ENCODE data around the gene GFM1.
A peak's percentile ranks its signal among the peaks of the same experiment; 100 is the strongest.
"Not testable (repeated sequence)": the region's sequence is repeated elsewhere in the genome, so short reads cannot be mapped to it uniquely, and the experiment has no call there.

Gene GFM1

DNA sequence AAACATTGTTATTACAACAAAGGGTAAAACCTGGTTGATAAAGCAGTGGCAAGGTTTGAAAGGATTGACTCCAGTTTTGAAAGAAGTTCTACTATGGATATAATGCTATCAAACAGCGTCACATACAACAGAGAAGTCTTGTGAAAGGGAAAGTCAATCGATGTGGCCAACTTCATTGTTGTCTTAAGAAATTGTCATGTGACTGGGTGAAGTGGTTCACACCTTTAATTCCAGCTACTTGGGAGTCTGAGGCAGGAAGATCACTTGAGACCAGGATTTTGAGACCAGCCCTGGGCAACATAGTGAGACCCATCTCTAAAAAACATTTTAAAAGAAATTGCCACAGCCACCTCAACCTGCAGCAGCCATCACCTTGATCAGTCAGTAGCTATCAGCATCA, 34.4 kb downstream of the GFM1 start:
- no peak for DNase-seq (ENCODE audit: low spot score)

DNA sequence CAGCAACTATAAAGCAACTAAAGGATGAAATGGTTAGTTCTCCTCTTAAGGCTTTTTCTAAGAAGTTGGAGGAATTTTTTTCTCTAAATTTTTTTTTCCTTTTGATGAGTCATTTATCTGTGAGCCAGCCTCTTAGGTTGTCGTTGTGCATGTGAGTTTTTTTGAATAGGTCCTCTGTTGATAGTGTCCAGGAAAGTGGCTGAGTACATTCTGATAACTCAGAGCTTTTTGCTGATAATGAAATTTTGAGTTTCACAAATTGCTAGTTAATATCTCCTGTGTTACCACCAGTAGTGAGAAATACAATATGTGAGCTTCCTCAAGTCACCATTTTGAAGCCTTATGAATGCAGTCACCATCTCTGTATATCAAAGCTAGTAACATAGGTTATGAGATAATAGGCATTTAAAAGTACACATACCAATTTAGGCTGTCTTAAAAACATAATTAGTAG, 35.2 kb downstream of the GFM1 start:
- DNase-seq (ENCODE audit: low spot score): no peak

DNA sequence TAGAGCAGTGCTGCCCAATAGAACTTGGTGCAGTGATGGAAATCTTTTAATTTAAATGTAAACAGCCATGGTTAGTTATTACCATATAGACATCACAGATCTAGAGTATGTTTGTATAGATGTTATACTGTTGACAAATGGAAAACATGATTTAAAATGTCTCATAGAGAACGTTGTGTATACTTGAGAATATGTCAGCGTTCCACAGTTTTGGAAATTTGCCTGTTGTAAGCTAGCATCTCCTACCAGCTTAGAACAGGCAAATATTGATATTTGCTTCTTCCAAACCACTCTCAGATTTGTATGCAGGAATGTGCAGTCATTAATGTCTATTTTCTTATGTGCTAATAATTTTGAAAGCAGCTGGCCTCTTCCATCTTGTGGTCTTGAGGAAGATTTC, 36.5 kb downstream of the GFM1 start:
- no peak for DNase-seq (ENCODE audit: low spot score)

DNA sequence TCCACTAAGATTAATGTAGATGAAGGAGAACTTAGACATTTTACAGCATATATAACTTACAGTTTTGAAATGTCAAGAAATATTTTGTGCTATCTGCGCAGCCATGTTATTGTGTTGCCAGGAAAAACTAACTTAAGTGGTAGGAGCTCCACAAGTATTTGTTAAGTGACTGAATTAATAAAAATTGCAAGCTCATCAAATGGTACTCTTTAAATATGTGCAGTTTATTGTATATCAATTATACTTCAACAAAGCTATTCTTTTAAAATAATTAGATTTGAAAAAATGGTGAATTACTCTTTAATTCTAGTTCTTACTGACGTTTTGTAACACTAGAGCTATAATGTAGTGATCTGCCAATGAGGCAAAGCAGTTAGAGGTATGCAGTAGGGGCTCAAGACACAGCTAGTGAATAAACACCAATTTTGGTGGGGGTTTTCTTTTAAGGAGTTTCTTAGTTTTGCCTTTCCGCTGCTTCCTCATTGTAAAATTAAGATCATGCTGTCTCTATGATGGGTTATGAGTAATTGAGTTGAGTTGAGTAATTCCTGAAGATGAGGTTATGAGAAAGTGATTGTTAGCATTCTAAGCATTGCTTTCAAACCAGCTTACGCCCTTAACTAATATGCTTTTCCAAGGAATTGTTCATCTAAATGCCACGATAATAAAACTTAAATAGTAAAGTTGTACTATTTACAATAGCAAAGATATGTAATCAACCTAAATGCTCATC, 39.1 kb downstream of the GFM1 start:
- DNase-seq (ENCODE audit: low spot score): no peak

DNA sequence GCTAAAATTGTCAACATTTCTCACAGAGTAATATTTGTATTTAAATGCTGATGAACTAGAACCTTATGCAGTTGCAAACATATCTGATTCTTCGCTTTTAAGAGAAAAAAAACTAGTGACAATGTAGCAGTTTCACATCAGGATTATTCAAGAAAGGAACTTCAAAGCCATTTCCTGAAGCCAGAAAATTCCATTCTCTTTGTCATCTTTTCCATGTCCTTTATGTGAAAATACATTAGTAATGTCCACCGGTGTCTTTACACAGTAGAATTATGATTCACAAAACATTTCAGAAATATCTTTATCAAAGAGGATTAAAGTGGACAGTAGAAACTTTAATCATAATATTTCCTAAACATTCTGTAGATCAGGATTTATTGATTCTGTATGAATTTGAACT, 40.8 kb downstream of the GFM1 start:
- no peak for DNase-seq (ENCODE audit: low spot score)

DNA sequence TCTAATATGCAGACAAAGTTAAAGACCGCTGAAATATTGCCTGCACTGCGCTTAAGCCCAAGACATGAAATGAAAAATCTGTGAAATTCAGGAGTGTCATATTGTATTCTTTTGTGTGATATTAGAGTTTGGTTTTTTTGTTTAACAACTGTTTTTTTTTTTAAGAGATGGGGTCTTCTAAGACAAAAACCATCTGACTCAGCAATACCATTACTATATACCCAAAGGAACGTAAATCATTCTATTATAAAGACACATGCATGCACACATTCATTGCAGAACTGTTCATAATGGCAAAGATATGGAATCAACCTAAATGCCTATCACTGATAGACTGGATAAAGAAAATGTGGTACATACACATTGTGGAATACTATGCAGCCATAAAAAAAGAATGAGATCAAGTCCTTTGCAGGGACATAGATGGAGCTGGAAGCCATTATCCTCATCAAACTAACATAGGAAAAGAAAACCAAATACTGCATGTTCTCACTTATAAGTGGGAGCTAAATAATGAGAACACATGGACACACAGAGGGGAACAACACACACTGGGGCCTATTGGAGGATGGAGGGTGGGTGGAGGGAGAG, 49.6 kb downstream of the GFM1 start:
- DNase-seq (ENCODE audit: low spot score): not testable (repeated sequence)

DNA sequence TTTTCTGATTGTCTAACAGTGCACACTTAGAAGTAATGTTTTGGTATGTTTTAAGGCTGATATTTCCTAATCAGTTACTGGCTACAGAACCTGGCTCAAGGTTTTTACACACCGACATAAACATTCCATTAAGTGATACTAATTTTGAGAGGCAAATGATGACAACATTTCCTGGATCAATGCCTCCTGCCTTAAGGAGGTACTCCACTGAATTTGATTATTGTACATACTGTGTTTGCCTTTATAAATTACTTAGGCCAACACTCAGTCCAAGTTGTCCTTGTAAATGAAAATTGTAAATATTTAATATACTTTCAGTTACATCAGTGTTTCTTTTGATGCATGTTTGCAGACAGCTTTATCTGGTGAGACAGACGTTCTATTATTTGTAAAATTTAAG, 52.3 kb downstream of the GFM1 start:
- no peak for DNase-seq (ENCODE audit: low spot score)

DNA sequence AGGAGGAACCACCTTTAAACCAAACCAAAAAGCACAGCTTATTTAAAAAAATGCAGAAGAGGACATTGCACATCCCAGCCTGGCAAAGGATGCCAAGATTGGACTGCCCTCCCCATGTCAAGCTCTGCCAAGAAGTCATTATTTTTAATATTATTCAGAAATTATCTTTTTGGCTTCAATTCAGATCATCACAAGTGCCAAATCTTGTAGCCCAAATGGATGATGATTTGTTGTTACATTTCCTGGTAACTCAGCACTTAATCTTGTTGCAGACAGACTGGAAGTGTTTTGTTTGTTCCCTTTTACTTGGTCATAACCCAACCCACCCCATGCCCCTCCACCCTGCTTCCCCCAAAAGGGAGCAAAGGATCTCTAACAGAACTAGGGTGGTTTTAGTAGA, 56.2 kb downstream of the GFM1 start:
- no peak for DNase-seq (ENCODE audit: low spot score)

DNA sequence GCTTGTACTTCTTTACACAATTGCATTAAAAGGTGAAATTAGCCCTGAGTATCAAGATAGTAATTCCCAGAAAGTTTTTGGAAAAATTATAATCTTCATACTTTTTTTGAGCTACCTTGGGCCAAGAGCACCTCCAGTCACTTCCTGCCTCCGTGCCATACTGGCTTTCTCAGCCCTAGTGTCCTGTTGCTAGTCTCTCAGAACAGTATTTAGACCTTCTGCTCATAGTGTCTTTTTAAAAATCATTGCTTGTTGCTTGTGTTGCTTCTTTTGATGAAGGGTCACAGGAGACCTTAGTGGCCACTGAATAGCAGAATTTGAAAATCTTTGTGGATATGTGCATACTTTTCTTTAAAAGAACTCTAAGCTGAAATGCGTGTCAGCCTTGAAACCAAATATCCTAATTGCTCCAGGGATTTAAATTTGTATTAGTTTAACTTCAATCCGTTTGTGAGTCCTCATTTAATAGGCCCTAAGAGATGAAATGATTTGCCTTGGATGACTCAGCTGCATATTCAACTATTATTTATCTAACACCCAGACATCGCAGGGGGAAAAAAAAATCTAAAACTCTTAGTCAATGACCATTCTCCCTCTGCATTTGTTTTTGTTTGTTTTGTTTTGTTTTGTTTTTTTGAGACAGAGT, 57.2 kb downstream of the GFM1 start:
- DNase-seq (ENCODE audit: low spot score): no peak

DNA sequence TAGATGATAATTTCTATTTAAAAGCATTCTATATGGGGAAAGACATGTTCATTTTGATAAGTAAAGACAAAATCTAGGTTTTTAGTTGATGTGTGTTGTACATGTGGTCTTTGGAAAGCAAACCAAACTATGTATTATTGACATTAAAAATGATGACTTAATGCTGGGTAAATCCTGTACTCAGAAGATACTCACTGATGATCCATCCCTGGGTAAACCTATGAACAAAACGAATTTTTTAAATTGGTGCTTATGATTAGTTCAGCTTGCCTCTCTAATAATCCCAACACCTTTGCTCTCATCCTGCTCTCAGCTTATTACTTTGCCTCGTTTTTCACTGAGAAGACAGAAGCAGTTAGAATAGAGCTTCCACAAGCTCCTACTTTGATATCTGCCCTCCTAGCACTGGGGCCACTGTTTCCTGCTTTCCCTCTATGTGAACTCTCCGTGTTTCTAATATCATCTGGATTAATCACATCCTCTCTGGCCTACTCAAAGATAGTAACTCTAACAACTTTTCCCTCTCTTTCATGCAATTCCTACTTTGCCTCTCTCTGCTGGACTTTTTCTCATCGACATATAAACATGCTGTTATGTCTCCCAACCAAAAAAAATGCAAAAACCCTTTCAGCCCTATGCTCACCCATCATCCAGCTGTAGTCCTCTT, 58.6 kb downstream of the GFM1 start:
- DNase-seq (ENCODE audit: low spot score): no peak

DNA sequence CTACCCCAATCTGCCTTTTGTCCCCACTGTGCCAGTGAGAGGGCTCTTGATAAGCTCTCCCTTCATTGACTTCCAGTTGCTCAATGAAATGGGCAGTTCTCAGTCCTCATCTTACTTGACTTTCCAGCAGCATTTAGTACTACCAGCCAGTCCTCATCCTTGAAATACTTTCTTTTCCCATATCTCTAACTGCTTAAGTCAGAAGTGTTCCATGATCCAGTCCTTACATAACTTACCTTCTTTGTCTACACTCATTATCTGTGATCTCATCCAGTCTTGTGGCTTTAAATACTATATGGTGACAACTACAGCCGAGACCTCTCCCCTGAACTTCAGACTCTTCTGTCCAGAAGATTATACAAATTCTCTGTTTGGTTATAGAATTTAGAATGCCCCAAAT, 59.2 kb downstream of the GFM1 start:
- no peak for DNase-seq (ENCODE audit: low spot score)

DNA sequence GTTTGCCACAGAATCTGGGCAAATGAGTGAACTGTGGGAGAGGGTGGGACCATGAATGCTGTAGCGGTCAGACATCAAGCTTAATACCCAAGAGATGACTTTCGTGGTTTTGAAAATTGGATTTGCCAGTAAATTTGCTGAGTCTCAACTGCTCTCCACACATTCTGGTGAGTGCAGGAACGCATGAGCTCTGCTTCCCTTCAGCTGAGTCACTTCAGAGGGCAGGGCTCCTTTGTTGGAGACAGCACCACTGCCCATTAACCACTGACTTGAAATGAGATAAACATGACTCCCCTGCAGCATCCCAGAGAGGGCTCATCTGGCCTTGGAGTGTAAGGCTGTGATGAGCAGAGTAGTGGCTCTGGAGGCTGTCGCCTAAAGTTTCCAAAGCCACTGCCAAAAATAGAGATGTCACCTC, 65.3 kb downstream of the GFM1 start:
- DNase-seq (ENCODE audit: low spot score): no peak

DNA sequence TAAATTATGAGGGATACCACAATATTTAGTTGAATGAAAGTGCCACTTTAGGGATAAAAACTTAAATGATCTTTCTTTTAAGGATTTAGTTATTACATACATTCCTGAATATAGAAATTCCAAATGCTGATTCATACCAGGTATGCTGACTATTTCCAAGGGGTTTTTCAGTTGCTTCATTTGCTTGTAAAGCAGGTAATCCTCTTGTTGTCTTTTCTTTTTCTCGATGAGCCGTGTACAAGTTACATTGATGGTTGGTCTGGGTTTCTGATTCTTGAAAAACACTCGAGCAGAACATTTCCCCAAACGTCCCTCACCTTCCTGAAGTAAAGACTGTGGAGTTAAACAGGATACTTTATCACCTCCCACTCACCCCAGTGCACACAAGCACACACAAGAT, 66.3 kb downstream of the GFM1 start:
- DNase-seq (ENCODE audit: low spot score): no peak

DNA sequence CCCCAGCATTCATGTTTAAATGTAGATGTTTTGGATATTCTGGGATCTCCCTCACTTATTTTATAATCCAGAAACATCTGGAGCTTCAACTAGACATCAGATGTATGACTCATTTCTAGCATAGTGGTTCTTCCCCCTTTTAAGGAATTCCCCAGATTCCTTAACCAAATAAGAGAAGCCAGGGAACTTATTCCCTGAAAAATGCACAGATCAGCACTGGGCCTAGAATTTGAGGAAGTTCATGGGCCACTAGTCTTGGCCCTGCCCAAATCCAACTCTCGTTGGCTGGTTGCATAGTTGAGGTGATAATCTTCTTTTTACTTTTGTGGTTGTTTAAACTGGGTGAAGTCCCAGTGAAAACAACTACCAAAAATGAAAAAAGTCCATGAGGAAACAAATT, 67.6 kb downstream of the GFM1 start:
- DNase-seq (ENCODE audit: low spot score): no peak

DNA sequence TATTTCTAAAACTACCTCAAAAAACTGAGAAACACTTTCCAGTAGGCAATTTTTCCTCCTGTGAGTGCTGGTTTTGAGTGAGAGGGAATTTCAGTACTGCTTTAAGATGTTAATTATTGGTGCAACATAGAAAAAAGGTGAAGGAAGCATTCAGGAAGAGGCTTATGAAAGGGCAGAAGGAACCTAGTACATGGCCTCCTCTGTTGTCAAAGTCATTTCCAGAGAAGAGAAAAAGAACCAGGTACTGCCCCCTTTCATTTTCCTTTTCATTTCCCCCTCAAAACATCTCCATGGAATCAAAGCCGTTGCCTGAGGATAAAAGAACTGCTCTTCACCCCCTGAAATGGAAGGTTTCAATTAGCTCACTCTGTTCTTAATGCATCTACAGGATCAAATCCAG, 68.1 kb downstream of the GFM1 start:
- DNase-seq (ENCODE audit: low spot score): no peak

DNA sequence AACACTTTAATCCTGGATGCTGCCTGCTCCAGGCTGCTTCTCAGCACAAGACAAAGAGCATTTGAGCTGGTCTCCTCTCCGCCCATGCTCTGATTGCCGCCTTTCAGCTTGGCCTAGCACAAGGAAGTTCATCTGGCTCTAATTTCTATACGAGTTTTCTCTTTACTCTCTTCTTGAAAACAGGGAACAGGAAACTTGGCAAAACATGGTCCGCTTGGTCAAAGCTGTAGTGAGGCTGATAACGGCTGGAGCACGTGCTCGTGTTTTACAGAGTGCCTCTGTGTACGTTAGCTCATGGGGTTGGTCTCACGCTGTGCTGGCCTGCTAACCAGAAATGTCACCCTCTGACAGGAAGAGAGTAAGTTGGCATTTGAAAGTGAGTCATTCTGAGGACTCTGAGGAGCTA, 68.8 kb downstream of the GFM1 start:
- peak; percentile 33 for DNase-seq (ENCODE audit: low spot score)

DNA sequence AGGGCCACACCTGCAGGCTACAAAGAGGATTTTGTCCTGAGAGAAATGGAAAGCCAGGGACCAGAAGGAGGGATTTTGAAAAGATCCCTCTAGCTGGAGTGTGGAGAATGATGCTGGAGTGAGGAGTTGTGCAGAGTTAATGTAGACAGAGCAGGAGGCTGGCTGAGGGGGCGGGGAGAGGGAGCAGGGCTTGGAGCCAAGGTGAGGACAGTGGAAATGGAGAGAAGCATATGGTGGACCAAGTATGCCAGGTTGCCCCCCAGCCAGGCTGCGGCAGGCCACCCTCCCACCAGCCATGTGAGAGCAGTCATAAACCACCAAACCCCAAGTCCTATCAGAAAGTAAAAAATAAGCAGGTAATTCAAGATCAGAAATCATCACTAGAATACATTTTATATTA, 73.2 kb downstream of the GFM1 start:
- no peak for DNase-seq (ENCODE audit: low spot score)

DNA sequence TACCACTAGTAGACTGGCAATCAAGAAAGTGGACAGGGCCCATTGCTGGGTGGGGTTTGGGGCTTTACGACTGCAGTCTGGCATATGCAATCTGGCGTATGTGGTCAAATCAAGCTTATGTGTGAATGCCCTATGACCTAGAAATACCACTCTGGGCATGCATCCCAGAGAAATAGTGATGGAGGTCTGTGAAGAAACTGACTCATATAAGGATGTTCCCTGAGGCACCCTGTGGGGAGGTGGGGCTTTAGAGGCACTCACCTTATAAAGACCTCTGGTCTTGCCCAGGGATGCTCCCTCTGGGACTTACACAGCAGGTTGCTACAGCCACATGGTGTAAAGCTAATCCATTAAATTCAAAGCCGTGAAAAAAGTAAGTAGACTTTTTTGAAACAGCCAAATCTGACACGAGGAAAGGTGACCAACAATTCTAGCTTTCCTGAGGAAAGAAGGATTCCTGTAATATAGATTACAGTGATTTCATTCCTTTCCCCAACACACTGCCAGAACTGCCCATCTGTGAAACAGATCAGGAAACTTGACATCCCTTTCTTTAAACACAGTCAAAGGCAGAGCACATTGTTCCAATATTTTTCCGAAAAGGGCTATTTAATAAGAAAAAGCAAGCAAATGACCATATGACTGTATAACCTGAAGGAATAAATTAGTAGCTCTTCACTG, 74.3 kb downstream of the GFM1 start:
- no peak for DNase-seq (ENCODE audit: low spot score)

DNA sequence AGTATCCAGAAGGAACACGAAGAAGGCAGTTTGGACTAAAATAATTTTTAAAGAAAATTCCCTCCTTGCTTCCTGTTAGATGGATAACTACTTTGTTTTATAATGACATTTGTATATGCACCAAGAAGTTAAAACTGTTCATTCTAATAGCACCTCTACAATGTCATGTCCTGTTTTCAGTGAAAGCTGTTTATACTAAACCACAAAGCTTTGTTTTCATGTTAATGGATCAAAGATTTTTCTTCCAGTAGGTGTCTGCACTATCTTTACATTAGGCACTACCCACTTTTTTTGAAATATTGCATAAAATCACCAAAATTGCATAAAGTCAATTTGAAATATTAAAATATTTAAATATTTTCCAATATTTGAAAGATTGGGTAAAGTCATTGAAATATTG, 77.8 kb downstream of the GFM1 start:
- DNase-seq (ENCODE audit: low spot score): no peak

DNA sequence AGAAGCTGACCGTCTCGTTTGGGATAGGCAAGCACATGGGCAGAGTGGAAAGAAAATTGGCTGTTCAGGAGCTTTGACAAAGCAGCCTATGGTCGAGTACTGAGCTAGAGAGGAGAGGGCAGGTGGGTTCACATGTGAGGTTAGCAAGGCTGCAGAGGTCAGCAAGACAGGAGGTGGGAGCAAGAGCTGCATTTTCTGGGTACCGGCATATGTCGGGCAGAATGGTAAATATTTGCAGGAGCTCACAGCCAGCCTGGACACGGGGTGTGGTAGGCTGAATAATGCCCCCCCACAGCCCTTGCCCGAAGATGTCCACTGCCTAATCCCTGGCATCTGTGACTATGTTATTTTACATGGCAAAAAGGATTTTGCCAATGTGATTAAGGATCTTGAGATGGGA, 79.7 kb downstream of the GFM1 start:
- no peak for DNase-seq (ENCODE audit: low spot score)

DNA sequence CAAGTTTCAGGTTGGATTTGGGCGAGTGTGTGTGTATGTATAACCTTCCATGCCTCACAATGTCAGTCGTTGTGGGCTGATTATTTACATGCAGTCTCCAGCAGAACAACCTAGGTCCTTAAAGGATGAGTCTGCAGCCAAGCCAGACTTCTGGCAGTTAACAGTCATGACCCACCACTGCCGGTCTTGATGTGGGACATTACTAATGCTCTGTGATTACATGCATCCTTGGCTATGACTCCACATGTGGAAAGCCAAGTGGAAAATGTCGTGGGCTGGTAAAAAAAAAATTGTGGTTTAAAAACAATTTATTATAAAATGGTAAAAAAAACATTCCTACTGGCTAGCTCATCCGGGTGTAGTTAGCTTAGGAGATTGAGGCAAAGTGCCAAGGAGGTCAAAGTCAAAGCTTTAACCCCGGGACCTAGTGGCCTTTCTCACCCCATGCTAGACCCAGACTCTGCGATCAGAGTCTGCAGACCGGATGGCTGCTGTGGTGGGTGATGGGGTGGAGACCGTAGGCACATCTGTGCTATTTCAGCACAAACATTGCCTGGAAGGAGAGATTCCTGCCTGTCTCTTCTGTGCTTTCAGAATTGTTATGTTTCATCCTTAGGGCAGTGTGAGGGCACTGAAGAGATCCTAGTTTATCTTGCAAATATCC, 81.2 kb downstream of the GFM1 start:
- no peak for DNase-seq (ENCODE audit: low spot score)

Measured in iPS-NIHi11 (cell line).